HL-60 (cell line): ENCODE results near the gene DUSP12.

Experiments used
- CTCF ChIP-seq: IDR thresholded peaks from one replicate; pipeline ENCODE4 v1.5.1; 2011; ENCODE audit warnings: low read length, control low read depth, inconsistent platforms; ENCODE audit not compliant: insufficient read depth
- GABPA ChIP-seq: IDR thresholded peaks from 2 replicates; pipeline ENCODE4 v1.6.1; 2012; ENCODE audit warnings: low read depth
- POLR2AphosphoS5 ChIP-seq: IDR thresholded peaks from 2 replicates; pipeline ENCODE4 v1.6.1; 2012; ENCODE audit warnings: low read depth
- TF ChIP-seq, protein P1 (sequence below): IDR thresholded peaks from 2 replicates; pipeline ENCODE4 v1.6.1; 2012; ENCODE audit warnings: low read depth; ENCODE audit not compliant: insufficient replicate concordance

GRCh38 chr1:161737625-161738024 lies 12.0 kb upstream of the DUSP12 start:
- TF ChIP-seq CTCF (no peak), POLR2AphosphoS5 (no peak), GABPA (no peak)
- TF ChIP-seq, protein P1, sequence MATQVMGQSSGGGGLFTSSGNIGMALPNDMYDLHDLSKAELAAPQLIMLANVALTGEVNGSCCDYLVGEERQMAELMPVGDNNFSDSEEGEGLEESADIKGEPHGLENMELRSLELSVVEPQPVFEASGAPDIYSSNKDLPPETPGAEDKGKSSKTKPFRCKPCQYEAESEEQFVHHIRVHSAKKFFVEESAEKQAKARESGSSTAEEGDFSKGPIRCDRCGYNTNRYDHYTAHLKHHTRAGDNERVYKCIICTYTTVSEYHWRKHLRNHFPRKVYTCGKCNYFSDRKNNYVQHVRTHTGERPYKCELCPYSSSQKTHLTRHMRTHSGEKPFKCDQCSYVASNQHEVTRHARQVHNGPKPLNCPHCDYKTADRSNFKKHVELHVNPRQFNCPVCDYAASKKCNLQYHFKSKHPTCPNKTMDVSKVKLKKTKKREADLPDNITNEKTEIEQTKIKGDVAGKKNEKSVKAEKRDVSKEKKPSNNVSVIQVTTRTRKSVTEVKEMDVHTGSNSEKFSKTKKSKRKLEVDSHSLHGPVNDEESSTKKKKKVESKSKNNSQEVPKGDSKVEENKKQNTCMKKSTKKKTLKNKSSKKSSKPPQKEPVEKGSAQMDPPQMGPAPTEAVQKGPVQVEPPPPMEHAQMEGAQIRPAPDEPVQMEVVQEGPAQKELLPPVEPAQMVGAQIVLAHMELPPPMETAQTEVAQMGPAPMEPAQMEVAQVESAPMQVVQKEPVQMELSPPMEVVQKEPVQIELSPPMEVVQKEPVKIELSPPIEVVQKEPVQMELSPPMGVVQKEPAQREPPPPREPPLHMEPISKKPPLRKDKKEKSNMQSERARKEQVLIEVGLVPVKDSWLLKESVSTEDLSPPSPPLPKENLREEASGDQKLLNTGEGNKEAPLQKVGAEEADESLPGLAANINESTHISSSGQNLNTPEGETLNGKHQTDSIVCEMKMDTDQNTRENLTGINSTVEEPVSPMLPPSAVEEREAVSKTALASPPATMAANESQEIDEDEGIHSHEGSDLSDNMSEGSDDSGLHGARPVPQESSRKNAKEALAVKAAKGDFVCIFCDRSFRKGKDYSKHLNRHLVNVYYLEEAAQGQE = no peak
